GM19023 (cell line): ENCODE data around the gene CDK8.
"Not testable (repeated sequence)": the region's sequence is repeated elsewhere in the genome, so short reads cannot be mapped to it uniquely, and the experiment has no call there.

ENCODE experiments used
- ATAC-seq: cut with Tn5 transposase; IDR thresholded peaks from one replicate; pipeline ENCODE4 v1.9.1; 2021; ENCODE audit warnings: mild to moderate bottlenecking, moderate library complexity; ENCODE audit not compliant: unreplicated experiment

Gene CDK8

GRCh38 chr13:26252006-26252405, 1.9 kb upstream of the CDK8 start:
- ATAC-seq = not testable (repeated sequence)

GRCh38 chr13:26253262-26253786, 605 bp upstream of the CDK8 start:
- ATAC-seq = no peak

GRCh38 chr13:26254583-26255111, 718 bp downstream of the CDK8 start:
- ATAC-seq = peak; percentile 34

- no peak for ATAC-seq
These were observed 1.2 kb downstream of the CDK8 start for GRCh38 chr13:26255115-26255514.

GRCh38 chr13:26255691-26256277, 1.9 kb downstream of the CDK8 start:
- ATAC-seq = no peak

- ATAC-seq = no peak
These were observed 3.1 kb downstream of the CDK8 start for GRCh38 chr13:26257049-26257448.

- ATAC-seq = no peak
These were observed 5.7 kb downstream of the CDK8 start for GRCh38 chr13:26259634-26260033.

GRCh38 chr13:26262156-26262555, 8.2 kb downstream of the CDK8 start:
- no peak for ATAC-seq

GRCh38 chr13:26266311-26266710, 12.4 kb downstream of the CDK8 start:
- ATAC-seq = no peak

GRCh38 chr13:26270707-26271106, 16.8 kb downstream of the CDK8 start:
- ATAC-seq = no peak

- no peak for ATAC-seq
These were observed 18.7 kb downstream of the CDK8 start for GRCh38 chr13:26272621-26273020.

- no peak for ATAC-seq
These were observed 26.4 kb downstream of the CDK8 start for GRCh38 chr13:26280295-26280694.

- no peak for ATAC-seq
These were observed 26.9 kb downstream of the CDK8 start for GRCh38 chr13:26280822-26281221.

- not testable (repeated sequence) for ATAC-seq
These were observed 32.0 kb downstream of the CDK8 start for GRCh38 chr13:26285911-26286310.

GRCh38 chr13:26288838-26289237, 34.9 kb downstream of the CDK8 start:
- ATAC-seq = not testable (repeated sequence)

GRCh38 chr13:26295812-26296211, 41.9 kb downstream of the CDK8 start:
- ATAC-seq = no peak

- no peak for ATAC-seq
These were observed 45.3 kb downstream of the CDK8 start for GRCh38 chr13:26299168-26299750.

- ATAC-seq = no peak
These were observed 46.2 kb downstream of the CDK8 start for GRCh38 chr13:26300140-26300539.

- no peak for ATAC-seq
These were observed 51.7 kb downstream of the CDK8 start for GRCh38 chr13:26305676-26306075.

GRCh38 chr13:26307701-26308100, 53.8 kb downstream of the CDK8 start:
- ATAC-seq = no peak

GRCh38 chr13:26308250-26308649, 54.3 kb downstream of the CDK8 start:
- ATAC-seq = no peak

- ATAC-seq = no peak
These were observed 54.9 kb downstream of the CDK8 start for GRCh38 chr13:26308836-26309235.
